NCI-H1436 (cell line): ENCODE data around the gene KIF26B.

Experiments used
- DNase-seq: peaks from one replicate; lab custom pipeline; 2025; lab: John Stamatoyannopoulos, UW

Gene KIF26B

DNA sequence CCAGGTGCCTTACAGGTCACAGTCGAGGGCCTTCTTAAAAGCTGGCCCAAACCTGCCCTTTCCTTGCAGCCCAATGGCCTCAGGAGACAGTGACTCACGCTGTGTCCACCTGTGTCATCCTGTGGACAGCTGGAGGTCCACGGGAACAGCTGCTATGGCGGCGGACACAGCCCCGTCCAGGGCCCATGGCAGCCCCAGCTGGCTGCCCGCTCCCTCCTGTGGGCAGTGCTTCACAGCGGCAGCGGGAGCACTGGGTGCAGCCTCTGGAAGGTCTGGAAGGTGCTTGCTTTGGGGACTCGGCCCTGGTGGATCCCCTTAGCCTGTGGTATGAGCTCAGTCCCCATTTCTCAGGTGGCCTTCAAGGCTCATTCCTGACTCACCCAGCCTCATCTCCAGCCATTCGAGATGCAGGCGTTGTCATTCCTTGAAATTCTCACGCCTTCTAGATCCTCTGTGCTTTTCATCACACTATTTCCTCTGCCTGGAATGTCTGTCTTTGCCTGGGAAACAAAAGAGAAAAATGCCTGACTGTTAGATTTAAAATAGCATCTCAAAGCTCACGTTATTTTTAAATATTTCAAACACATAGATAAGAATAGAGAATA lies 86.8 kb downstream of the KIF26B start:
- no peak for DNase-seq

DNA sequence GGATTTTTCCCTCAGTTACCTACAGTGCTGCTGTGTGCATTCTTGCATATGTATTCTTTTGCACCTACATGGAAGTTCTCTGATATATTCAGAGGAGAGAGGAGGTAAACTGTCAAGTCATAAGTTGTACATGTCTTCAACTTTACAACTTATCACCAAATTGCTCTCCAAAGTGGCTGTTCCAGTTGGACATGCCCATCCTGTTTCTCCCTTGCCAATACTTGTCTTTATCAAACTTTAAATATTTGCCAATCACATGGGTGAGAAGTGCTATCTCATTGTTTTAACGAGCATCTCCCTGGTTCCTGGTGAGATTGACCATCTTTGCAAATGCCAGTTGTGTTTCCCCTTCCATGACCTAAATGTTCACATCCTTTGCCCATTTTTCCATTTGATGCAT lies 88.2 kb downstream of the KIF26B start:
- DNase-seq: no peak

DNA sequence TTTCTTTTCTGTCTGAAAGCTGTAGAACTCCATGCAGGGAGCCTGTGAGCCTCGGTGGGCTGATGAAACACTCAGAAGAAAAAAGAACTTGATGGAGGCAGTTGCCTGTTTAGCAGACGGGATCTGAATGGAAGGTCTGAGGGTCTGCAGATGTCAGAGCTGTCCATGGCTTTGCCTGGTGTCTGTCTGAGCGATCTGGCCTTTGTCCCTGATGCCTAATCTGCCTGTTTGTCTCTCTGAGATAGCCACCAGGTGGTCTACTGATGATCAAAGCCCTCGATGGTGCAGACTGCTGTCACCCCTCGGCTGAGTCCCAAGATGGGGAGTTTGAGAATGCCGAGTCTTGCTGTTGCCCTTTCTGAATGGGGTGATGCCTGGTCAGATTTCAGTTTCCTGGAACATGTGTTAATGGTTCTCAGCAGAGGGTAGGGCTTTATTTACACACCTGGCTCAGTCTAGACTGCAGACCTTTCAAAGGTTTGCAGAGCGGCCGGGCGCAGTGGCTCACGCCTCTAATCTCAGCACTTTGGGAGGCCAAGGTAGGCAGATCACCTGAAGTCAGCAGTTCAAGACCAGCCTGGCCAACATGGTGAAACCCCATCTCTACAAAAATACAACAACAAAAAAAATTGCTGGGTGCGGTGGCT lies 90.4 kb downstream of the KIF26B start:
- DNase-seq: no peak

DNA sequence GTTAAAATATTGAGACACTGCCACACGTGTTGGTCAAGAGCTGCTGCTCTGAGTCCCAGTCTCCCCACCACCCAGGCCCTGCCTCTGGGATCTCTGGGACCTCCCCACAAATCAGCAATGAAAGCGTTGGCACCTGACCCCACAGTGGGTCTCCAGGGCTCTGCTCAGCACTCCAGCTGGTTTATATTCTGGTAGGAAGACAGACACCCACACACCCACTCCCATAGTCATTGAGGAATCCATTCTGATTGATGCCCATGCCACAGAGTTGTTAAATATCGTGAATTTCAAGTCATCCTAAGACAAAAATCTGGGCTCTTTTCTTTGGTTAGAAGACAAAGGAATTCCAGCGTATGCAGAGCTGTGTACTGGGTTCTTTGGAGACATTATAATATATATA lies 91.6 kb downstream of the KIF26B start:
- no peak for DNase-seq

DNA sequence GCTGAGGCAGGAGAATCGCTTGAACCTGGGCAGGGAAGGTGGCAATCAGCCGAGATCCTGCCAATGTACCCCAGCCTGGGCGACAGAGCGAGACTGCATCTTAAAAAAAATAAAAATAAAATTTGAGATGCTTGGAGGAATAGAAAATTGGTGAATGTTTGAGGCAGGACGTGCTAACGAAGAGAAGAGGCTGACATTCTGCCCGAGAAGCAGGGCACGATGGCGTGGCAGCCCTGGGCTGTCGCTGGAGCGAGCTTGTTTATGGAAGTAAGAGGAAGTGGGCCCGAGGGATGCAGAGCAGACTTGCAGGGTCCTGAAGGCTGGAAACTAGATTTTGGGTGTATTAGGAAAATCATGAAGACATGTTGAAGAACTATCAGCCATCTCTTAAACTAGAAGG lies 92.6 kb downstream of the KIF26B start:
- no peak for DNase-seq

DNA sequence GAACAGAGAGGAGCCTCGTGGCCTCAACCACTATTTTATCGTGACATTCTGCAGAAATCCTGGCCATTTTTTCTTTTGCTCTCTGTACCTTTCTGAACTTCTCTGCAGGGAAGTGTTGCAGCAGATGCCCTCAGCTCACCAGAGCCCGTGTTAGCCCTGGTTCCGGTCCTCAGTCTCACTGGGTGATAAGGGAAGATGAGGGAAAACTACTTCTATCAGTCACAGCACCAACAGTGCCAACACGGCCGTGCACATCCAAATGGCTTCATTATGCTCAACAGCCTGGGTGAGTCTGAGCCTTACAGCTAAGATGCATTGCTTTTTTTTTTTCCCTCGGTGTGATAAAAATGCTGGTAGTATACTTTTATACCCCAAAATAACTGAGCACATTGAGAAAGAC lies 93.0 kb downstream of the KIF26B start:
- DNase-seq: no peak

DNA sequence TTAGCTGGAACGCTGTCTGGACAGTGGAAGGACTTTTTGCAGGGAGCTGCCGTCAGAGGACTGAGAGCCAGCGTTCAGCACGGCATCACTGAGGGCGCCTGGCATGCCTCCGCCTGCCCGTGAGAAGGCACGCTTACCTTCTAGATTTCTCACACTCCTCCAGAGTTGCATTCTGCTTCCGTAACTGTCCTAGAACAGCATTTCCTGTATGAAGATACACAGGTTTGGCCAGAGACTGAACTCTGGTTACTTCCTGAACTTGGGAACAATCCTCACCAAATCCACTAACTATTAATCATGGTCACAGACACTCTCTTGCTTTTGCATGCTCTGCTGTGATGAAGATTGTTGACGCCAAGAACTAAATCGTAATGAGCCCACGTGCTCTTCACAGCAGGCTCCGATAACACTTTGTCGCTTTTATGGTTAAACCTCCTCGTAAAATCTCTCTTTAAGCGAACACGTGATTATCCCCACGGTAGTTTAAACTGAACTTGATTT lies 93.5 kb downstream of the KIF26B start:
- no peak for DNase-seq

DNA sequence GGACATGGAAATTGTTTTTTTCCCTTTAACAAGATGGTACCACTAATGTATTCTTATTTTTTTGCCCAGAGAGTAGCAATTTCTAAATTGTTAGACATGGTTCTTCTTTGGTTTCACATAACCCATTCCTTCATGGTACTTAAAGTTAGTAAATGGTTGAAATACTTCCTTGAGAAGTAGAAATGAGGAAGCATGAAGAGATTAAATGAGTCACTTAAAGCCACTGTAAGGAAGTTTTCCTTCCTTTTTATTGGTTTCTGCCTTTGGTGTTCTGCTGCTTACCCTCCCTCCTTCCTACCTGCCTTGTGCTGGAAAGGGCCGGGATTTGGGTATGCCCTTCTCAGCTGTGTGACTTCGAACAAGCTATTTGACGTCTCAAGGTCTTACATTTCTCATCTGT lies 101.0 kb downstream of the KIF26B start:
- DNase-seq: no peak

DNA sequence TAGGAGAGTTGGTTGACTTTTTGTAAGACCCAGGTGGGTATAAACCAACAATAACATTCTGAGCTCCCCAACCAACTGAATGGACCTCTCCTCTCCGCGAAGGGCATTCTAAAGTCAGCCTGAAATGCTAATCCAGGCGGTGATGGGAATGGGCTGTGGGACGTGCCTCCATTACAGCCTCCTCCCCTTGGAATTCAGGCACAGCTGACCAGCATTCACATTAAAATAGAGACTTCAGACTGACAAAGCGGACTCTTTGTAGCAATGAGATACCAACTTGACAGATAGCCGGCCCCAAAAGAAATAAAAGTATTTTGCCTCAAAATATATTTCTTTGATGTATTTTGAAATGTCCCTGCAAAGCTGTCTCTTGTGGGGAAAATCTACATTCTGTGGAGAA lies 101.7 kb downstream of the KIF26B start:
- DNase-seq: no peak

DNA sequence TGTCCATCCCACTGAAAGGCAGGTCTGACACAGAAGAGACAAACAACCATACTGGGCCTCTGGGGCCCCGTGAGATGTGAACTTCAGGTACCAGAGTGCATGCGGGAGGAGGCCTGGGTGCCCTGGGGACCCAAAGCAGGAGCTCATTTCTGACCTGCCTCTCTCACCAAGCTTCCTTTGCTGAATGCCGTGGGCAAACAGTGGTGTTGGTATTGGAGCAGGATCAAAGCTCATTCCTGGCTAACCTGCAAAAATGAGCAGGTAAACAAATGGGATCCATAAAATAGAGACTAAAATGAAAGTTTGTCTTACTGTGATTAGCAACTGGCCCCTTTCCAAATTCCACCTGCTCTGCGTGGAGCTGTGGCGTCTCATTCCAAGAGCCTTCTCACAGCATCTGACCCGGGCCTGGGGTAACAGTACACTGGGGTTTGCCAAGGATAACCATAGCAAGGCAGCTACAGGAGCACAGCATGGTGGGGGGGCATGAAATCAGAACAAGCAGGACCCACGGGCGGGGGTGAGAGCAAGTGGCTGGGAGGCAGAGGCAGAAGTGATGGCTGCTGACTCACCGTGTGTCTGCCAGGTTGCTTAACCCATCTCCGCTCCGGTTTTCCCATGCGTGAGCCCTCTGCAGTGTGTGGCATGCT lies 103.6 kb downstream of the KIF26B start:
- no peak for DNase-seq

DNA sequence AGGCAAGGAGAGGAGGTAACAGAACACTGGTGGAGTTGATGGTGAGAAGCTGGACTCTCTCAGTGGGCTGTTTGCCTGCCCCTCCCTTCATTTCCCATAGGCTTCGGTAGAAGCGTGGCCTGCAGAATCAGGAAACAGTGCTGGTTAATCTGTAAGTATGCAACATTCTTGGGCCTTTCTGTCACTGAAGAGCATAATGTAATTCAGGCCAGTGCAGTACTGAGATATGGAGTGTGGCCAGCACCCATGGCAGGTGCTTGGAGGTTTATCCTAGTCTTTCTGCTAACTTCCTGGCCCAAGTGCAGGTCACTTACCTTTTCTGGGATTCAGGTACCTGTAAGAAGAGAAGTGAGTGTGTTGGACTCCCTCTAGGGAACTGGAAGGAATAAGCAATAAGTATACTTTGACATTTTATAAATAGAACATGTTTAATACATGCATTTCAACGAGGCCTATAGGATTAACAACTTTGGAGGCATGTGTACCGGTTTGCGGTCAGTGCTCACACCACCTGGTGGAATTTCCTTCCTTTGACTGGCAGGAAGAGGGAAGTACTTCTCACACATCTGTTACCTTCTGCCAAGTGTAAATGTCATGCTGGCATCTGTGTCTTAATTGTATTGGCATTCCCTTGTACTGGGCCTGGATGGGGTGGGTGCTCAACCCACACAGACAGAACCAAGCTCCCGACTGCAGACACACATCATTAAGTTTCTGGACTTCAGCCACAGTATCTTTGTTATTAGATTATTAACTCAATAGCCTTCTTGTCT lies 105.5 kb downstream of the KIF26B start:
- no peak for DNase-seq

DNA sequence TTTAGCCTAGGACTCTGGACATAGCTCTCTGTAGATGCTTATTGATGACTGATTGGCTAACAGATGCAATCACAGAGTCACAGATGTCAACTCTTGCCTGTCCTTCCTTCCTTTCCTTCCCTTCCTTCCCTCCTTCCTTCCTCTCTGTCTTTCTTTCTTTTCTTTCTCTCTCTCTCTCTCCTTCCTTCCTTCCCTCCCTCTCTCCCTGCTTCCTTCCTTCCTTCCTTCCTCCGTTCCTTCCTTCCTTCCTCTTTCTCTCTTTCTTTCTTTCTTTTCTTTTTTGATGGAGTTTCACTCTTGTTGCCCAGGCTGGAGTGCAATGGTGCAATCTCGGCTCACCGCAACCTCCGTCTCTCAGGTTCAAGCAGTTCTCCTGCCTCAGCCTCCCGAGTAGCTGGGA lies 106.1 kb downstream of the KIF26B start:
- DNase-seq: no peak

DNA sequence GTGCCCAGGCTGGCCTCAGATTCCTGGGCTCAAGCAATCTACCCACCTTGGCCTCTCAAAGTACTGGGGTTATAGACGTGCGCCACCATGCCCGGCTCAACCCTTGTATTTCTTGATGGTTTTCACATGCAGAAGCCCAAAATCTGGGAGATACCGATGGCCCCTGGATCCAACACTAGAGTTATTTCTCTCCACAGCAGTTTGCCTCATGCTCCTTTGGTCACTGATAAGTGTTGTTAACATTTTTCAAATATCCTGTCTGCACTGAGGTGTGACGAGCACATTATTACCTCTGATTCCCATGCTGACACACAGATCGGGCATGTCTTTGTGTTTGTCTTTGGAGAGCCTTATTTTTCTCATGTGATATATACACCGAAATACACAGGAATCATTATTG lies 107.0 kb downstream of the KIF26B start:
- no peak for DNase-seq

DNA sequence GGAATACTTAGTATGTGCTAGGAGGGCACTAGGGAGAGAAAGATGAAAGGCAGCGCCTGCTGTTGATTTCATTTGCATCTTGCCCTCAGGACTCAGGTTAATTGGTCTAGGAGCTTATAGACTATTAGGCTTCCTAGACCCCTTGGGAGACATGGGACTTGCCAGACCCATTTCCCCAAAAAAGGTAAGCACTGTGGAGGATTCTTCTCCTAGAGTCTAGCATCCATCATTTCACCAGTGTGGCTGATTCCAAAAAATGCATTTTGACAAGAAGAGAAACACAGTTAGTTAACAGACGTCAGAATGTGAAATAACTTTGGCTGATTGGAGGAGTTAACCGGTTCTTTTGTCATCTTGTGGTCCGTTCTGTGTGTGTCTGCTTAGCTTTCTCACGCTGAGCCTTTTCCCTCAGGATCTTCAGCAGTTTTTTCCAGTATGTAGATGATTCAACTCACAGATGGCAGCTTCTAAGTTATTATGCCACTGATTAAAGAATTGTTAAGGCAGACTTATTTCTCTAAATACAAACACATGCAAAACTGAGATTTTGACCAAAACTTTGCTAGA lies 108.8 kb downstream of the KIF26B start:
- DNase-seq: no peak

DNA sequence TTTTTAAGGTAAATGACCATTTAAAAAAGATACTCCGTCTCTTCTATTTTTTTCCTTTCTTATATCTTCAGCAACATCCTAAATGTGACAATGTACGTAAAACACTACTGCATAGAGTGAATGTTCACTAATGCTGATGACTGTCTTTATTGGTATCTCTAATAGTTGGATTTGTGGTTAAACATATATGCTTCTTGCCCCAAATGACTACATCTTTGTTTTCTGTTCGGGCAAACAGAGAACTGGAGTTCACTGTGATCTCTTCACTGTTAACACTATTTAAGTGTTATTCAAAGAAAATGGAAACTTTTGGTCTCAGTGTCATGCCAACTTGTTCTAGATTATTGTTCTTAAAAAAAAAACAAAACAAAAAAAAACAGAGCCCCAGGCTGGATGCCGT lies 109.4 kb downstream of the KIF26B start:
- DNase-seq: no peak

DNA sequence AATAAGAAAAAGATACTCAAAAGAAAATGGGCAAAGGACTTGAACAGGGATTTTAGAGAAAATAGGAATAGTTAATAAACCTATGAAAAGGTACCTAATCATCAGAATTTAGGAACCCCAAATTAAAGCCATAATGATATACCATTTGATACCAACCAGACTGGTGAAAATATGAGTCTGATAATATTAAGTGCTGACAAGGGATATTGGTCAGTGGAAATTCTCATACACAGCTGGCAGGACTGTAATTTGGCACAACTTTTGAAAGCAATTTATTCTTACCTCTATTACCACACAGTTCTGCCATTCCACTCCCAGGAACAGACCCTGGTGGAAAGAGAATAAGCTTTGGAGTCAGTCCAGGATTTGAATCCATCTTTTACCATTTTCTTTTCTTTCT lies 111.3 kb downstream of the KIF26B start:
- no peak for DNase-seq

DNA sequence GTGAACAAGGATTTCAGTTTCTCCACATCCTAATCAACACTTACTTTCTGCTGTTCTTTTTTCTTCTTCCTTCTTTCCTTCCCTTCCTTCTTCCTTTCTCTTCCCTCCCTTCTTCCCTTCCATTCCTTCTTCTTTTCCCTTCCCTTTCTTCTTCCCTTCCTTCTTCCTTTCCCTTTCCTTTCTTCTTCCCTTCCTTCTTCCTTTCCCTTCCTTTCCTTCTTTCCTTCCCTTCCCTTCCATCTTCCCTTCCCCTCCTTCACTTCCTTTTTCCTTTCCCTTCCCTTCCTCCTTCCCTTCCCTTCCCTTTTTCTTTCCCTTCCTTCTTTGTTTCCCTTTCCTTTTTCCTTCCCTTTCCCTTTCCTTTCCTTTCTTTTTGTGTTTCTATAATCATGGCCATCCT lies 115.3 kb downstream of the KIF26B start:
- no peak for DNase-seq

DNA sequence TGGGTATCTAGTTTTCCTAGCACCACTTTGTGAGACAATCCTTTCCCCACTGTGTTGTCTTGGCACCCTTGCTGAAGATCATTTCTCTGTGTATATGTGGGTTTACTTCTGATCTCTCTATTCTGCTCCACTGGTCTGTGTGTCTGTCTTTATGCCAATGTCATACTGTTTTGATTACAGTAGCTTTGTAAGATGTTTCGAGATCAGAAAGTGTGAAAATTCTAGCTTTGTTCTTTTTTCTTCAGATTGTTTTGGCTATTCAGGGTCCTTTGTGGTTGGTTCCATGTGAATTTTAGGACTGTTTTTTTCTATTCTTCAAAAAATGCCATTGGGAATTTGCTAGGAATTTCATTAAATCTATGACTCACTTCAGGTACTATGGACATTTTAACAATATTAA lies 116.2 kb downstream of the KIF26B start:
- DNase-seq: no peak

DNA sequence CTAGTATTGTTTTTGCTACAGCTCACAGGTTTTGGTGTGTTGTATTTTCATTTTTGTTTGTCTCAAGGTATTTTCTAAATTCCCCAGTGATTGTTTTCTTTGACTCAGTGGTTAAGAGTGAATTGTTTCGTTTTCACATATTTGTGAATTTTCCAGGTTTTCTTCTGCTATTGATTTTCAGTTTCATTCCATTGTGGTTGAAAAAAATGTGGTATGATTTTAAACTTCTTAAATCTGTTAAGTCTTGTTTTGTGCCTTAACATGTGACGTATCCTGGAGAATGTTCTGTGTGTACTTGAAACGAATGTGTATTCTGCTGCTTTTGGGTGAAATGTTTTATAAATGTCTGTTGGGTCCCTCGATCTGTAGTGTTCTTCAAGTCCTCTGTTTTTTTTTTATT lies 117.9 kb downstream of the KIF26B start:
- no peak for DNase-seq

DNA sequence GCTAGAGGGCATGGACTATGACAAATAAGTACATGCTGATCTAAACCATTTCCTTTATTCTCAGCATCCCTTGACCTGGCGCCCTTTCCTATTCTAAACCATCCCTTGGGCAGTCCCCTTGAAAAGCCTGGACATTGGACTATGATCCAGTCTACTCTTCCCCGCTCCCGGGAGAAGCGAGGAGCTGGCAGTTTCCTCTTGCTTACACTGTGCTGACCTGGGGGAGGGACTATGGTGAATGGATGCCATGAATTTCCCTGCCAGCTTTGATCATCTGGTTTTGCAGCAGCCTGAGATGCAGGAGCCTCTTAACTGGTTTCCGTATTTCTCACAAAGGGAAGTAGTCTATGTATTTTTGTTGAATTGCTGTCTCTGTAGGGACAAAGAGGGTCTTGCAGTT lies 121.7 kb downstream of the KIF26B start:
- no peak for DNase-seq

DNA sequence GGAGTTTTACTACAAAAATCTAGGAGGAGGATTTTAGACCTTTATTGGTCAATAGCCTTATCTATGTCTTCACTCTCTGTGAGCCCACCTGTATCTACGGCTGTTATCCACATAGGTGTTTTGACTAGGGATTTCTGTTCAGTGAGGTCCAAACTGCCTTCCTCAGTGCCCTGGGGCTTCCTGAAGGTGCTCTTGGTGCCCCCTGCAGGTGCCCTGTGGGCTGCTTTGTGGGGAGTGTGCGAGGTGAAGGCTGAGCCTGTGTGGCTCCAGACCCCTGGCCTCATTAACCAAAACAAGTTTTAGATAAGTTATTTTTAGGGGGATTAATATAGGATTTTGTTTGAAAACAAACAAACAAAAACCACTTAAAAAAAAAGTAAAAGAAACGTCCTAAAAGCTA lies 122.5 kb downstream of the KIF26B start:
- DNase-seq: no peak

DNA sequence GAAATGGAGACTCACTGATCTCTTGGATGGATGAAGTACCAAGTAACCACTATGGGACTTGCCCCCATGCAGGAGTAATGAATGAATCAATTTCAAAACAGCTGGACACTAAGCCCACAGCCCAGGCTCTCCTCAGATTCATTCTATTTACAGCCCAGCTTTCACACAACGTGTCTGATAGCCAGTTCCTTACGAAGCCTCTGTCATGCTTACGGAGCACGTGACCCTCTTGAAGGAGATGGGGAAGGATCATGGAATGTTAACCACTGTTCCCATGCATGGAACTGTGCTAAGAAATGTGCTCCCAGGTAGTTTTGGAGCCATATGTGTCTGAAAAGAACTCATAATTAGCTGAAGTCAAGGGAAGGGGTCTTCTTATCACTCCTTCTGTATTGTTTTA lies 124.1 kb downstream of the KIF26B start:
- no peak for DNase-seq

DNA sequence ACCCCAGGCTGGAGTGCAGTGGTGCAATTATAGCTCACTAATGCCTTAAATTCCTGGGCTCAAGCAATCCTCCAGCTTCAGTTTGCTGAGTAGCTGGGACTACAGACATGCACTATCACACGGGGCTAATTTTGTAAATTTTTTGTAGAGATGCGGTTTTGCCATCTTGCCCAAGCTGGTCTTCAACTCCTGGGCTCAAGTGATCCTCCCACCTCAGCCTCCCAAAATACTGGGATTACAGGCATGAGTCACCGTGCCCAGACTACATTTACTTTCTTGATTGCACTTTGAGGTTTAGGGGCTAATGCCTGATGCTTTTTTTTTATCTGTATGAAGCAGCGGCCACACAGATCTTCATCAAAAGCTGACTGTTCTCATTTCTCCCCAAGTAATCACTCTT lies 124.6 kb downstream of the KIF26B start:
- DNase-seq: no peak
